HG03575 (cell line): ENCODE data around the gene BTG4.

ENCODE experiments used
- ATAC-seq: cut with Tn5 transposase; IDR thresholded peaks from one replicate; pipeline ENCODE4 v1.9.1; 2021; ENCODE audit not compliant: unreplicated experiment, insufficient number of reproducible peaks, low FRiP score; ENCODE audit errors: extremely low read depth

Gene BTG4

GRCh38 chr11:111512296-111513239, at the start of gene BTG4:
Gene BTG4, minus strand, starts transcription at chr11:111512386. Its CDS starts 13,610 bp downstream, at chr11:111498776.
- ATAC-seq = no peak

GRCh38 chr11:111561791-111562325, 49.7 kb upstream of the BTG4 start:
- no peak for ATAC-seq

GRCh38 chr11:111561306-111561705, 49.1 kb upstream of the BTG4 start:
- ATAC-seq = no peak

- ATAC-seq = no peak
These were observed 48.6 kb upstream of the BTG4 start for GRCh38 chr11:111560800-111561199.

- no peak for ATAC-seq
These were observed 47.7 kb upstream of the BTG4 start for GRCh38 chr11:111559800-111560464.

- no peak for ATAC-seq
These were observed 45.4 kb upstream of the BTG4 start for GRCh38 chr11:111557425-111558111.

GRCh38 chr11:111555255-111555654, 43.1 kb upstream of the BTG4 start:
- ATAC-seq = no peak

- no peak for ATAC-seq
These were observed 42.3 kb upstream of the BTG4 start for GRCh38 chr11:111554532-111554931.

- no peak for ATAC-seq
These were observed 38.1 kb upstream of the BTG4 start for GRCh38 chr11:111550258-111550657.

GRCh38 chr11:111549869-111550203, 37.6 kb upstream of the BTG4 start:
- no peak for ATAC-seq

GRCh38 chr11:111549196-111549868, 37.1 kb upstream of the BTG4 start:
- ATAC-seq = no peak

- ATAC-seq = no peak
These were observed 36.3 kb upstream of the BTG4 start for GRCh38 chr11:111548525-111548924.

GRCh38 chr11:111542606-111543275, 30.6 kb upstream of the BTG4 start:
- ATAC-seq = no peak

- ATAC-seq = no peak
These were observed 29.3 kb upstream of the BTG4 start for GRCh38 chr11:111541254-111542061.

GRCh38 chr11:111540937-111541253, 28.7 kb upstream of the BTG4 start:
- ATAC-seq = no peak

GRCh38 chr11:111540114-111540936, 28.1 kb upstream of the BTG4 start, which contains the start of gene LAYN:
Gene LAYN, plus strand, starts transcription at chr11:111540720. Its CDS starts 124 bp downstream, at chr11:111540844.
- no peak for ATAC-seq
